Vagina (tissue), 2 donors: ENCODE measurements around the gene LRRN2.

Experiments used
- CTCF ChIP-seq, 3 experiments: fragments of 450-650 bp in 2 of 3; fragments of 200-600 bp in 1 of 3; sonication (generic) in 1 of 3; IDR thresholded peaks; one replicate each; pipeline ENCODE4 v1.5.1; 2017 to 2019; ENCODE audit warnings: antibody characterized with exemption in 3 of 3, mild to moderate bottlenecking in 2 of 3, moderate library complexity in 2 of 3
- POLR2A ChIP-seq, 2 donors: fragments of 450-650 bp; IDR thresholded peaks; one replicate each; pipeline ENCODE4 v1.6.1; 2017; ENCODE audit warnings: antibody characterized with exemption in 2 of 2, mild to moderate bottlenecking in 2 of 2, moderate library complexity in 2 of 2

DNA sequence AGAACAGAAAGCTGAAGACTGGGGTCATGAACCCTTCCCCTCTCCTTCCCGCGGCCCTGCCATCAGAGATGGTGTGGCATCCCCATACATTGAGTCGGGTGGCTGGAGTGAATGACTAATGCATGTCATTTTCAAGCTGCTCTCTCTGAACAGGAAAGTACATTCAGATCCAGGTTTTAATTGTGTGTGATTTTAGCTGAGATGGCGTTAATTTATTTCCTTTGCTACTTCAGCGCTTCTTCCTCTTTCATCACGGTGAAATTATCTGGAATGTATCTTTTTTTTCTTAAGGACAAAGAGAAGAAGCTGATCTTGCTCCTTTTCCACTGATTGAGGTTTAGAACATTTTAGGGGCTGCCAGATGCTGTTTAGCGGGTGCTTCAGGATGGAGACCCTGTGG, 8.6 kb upstream of the LRRN2 start:
- no peak for TF ChIP-seq CTCF (IDR thresholded peaks at IDR 0.05)
- no peak for TF ChIP-seq POLR2A (IDR thresholded peaks at IDR 0.05)
